ENCODE measurements around the gene PI4KA.
"Not testable (repeated sequence)": the region's sequence is repeated elsewhere in the genome, so short reads cannot be mapped to it uniquely, and the experiment has no call there.

The PI4KA gene

DNA sequence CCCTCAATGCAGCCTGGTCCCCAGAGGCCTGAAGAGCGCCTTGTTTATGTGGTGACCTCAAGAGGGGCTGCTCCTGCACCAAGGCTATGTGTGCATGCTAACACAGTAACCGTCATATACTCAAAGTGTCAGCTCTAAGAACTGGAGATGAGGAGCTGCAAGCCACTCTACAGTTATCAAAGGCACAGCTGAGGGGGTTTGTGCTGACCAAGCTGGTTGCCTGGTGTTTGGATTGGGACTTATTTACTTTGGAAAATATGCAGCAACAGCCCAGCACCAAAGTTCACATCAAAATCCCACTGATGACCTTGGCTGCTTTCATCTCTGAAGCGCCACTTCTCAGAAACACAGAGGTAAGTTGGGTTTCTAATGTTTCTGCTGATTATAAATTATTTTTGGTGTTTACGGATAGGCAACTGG is 84.8 kb downstream of the PI4KA start, which contains the start of gene SERPIND1:
Gene SERPIND1, plus strand, starts transcription at position 321 of the 420 bp plus-strand sequence. CDS start 5,200 bp downstream, outside the sequence.
- no peak for DNase-seq

DNA sequence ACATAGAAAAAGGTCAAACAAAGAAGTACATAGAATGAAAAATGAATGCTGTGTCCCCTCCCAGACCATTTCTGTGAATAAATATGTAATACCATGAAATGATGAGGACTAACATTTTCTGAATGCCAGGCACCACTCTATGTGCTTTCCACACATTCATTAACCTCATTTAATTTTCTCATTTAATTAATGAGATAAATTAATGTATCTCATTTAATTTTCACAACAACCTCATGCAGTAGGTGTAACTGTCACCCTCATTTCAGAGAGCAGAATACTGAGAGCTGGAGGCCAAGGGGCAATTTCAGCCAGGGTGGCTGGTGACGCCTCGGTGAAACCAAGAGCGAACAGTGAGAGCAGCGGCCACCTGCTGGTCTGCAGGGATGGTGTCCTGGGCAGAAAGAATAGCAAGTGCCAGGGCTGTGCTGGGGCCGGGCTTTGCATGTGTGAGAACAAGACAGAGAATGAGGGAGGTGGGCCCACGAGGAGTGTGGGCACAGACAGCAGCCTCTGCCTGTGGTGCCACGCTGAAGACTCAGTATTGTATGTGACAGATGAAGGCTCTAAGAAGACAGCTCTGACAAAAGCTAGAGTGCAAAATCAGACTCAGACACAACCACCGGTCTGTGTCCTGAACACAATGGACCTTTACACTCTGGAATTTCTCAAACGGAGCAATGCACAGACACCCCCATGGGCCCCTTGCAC is 86.5 kb downstream of the PI4KA start:
- DNase-seq, result no peak

DNA sequence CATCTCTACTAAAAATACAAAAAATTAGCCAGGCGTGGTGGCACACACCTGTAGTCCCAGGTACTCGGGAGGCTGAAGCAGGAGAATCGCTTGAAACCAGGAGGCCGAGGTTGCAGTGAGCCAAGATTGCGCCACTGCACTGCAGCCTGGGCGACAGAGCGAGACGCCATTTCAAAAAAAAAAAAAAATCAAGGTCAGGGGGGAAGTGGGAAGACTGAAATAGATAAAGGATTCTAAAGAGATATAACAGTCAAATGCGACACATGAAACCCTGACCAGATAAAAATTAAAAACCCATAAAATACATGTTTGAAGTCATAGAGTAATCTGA is 89.2 kb downstream of the PI4KA start:
- DNase-seq, result not testable (repeated sequence)

DNA sequence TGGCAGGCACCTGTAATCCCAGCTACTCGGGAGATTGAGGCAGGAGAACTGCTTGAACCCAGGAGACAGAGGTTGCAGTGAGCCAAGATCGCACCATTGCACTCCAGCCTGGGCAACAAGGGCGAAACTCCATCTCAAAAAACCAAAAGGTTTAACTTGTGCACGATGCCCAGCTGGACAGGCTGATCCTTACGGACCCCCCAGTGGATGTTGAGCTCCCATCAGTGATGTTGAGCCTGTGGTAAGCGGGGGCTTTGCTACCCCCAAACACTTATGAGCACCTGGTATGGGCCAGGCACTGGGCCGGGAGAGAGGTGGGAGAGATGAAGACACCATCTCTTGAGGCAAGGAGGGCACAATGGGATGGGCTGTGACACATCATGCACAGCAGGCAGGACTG is 92.1 kb downstream of the PI4KA start:
- DNase-seq, result no peak

DNA sequence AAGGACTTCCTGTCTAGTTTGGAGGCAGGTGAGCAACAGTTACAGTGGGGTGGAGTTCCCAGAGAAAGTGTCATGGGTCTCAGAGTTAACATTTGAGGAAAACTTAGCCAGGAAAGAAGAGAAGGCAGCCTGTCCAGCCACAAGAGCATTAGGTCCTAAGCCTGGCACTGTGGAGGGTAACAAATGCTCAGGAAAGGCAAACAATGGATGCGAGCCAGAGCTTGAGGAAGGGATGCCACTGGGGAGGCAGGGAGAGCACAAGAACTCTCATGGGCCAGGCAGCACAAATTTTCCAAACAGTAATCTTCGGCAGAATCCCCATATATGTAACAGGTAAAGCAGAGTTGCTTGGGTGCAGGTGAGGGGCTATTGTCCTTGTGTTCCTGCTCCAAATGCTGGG is 92.7 kb downstream of the PI4KA start:
- no peak for DNase-seq

DNA sequence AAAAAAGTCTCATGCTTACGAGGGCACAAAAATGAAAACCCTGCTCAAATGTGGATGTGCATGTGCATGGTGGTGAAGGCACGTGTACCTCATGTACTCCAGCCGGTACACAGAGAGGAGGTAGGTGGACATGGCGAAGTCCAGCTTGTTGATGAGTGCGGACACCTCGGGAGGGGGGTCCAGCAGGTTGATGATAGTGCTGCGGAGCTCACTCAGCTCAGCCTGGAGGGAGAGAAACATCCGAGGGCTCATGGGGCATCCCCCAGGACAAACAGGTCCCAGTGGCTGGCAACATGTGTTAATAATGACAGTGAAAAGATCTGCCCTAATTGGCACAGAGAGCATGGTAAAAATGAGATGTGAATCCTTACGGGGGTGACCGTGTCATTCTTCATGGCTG is 93.9 kb downstream of the PI4KA start:
- DNase-seq, result no peak

DNA sequence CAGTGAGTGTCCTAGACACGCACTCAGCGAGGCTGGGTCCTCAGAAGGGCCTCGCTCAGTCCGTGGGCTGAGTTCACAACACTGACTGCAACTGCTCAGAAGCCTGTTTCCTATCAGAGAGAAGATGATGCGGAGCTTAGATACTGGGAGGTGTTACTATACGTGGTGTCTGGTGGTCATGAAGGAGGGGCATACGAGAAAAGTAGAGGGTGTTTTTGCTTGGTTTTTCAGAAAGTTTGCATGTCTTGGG is 94.2 kb downstream of the PI4KA start:
- no peak for DNase-seq

DNA sequence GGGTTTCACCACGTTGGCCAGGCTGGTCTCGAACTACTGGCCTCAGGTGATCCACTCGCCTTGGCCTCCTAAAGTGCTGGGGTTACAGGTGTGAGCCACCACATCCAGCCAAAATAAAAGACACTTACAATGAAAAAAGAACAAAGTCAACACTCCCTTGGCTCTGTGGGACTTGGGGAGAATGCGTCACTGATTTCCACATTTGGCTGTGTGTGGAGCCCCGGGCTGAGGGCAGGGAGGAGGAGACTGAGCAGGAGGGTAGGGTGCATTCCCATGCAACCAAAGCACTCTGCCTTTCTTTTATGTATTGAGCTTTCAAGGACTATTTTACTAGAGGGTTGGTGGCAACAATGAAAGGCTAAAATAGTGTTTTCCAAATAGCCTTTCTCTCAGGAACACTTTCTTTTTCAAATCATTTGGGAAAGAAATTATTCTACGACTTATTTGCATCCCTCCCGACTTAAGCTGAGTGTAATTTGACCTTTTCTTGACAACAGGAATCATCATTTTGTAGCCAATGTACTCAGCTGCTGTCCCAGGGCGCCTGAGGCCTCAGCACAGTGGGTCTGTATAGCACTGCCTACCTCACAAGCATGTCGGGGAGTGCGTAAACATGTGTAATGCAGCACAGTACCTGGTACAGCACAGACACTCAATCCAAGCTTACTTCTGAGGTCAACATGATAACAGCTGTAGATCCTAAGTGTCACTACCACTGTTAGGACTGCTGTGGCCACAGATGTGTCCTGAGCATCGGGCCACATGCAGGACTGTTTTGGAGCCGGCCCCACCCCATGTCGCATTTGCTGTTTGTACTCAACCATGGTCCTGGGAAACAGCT is 94.8 kb downstream of the PI4KA start:
- DNase-seq, result no peak

DNA sequence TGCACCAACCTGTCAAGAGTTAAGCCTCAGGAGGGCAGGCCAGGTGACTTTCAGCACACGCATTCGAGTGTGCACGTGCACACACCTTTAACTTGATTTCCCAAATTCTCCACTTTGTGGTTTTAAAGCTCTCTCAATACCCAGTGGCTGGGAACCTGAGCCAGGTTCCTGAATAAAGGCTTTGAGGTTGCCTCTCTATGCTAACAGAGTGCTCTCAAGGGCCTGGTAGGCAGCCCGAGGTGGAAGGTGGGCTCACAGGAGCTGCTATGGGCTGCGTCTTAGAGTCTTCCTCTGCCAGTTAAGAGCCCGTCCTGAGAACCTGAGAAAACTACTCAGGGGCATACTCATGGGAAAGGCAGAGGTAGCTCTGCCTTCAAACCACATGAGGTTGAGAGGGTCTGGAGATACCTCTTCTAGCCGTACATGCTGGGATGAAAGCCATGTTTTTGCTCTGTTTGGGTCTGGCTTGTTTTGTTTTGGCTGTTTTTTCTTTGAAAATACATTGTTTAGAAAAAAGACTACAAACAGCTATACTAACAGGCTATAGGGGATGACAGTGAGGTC is 96.3 kb downstream of the PI4KA start:
- DNase-seq, result no peak

DNA sequence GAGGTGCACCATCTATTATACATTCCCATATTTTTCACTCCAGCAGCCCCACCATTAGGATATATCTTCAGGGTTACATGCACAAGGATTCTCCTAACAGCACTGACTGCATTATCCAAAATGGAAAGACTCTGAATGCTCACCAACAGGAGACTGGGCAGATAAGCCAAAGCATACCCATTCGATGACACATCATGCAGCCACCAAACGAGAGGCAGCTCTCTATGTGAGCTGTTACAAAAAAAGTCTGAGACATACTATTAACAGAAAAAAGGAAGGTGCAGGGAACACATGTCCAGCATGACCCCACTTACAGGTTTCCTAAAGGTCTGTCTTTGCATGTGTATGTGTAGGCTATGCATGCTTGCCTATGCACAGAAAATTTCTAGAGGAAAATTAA is 97.1 kb downstream of the PI4KA start:
- DNase-seq, result no peak

DNA sequence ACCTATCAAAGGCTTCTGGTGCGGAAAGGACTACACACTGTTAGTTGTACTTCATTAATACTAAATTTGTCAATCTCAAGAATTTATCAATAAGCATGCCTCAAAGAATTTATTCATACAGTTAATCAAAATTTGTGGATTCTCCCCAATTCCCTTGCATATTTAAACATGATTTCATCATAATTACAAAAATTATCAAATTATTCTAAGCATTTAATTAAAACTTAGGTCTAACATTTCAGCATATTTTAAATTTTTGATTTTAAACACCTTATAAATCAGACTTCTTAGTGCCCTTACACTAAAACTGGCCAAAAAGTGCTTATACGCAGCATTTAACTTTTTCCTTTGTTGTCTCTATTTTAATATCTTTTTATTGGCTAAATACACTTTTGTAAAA is 98.5 kb downstream of the PI4KA start:
- DNase-seq, result no peak

DNA sequence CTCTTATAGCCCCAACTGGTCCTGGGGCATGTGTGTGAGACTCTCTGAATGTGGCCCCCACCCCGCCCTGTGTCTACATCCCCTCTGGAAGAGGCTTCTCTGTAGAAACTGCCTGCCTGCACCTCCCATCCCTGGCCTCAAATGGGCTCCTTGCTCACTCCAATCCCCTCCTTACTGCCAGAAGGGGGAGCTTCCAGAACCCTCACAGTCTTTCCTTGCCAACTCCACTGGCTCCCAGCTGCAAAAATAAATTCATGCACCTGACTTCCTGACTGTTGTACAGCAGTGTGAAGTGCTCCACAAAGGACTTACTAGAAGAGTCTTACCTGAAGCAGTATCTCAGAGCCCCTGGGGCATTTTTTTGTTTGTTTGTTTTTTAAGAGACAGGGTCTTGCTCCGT is 99.9 kb downstream of the PI4KA start:
- DNase-seq, result no peak

DNA sequence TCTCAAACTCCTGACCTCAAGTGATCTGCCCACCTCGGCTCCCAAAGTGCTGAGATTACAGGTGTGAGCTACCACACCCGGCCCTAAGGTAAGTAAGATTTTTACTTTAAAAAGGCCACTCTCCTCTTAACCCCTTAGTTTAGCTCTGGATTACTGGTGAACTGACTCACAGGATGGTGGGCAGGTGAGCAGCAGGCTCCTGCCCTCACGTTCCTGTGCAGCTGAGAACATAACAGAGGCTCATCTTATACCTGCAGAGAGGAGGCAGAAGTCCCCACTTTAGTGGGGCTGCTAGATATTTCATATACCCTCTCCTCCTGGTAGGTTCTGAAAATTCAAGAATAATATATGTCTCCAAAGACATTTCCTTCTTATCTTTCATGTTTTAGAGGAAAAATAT is 101.8 kb downstream of the PI4KA start:
- no peak for DNase-seq

DNA sequence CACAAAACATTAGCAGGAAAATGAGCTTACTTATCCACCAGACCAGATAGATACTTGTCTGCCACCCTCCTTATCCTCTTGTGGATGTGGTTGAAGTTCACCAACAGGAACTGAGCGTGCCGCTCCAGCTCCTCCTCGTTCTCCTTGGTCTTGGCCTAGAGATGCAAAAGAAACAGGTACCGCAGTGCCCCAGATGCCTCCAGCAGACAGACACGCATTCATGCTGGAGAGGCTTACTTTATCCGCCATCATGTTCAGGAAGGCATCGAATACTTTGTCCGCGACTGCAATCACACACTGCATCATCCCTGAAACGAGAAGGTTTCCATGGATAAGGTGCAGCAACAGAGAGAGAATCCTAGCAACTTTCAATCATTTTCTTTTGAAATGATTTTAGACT is 105.7 kb downstream of the PI4KA start:
- DNase-seq, result no peak

DNA sequence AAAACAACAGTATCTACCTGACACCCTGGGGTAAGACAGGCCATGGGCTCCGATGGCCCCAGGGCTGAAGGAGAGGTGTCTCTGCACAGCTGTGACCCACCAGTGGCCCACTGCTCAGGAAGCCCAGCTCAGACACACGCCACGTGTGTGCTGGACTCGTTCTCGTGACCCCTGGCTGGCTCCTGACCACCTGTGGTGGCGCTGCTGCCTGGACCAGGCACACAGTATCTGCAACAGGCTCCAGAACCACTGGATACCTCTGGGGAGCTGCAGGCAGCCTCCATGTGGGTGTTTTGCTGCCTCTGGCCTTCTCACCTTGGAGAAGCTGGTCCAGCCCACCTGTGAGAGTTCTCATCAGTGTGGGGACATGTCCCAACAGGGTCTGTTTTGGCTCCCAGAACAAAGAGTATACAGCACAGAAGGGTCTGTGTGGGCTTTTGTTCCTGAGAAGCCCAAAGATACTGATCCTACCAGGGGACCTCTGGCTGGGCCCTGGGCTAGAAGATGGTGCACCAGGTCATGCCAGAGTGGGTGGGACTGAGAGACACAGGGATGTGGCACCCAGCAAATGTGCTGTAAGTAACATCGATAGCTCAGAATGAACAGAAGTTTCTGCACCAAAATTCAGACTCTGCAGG is 106.4 kb downstream of the PI4KA start:
- no peak for DNase-seq

DNA sequence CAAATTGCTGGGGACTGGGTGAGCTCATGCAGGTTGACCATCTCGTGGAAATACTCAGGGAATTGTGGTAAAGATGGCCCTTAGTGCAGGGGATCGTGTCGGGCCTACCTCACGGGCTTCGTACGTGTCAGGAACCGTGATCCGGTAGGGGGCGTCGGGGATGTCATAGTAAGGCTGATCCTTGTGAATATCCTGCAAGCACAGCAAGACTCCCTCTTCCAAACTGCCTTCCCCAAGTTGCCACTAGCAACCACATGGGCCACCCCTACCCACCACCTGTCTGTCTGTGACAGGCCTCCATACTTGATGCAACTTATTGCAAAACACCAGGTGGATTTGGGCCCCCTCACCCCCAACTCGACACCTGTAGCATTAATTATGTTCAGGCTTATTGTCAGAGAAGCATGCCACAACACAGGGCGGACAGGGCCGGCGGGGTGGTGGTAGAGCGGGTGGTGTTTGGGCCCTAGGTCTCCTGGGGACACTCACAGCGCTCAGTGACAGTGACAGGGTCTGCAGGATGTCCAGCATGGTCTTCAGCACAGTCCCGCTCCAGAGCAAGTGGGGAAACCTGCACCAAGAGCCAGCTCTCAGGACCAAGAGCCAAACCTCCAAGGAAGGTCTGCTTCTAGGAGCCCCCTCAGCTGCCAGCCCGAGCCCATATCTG is 107.3 kb downstream of the PI4KA start:
- DNase-seq, result no peak

DNA sequence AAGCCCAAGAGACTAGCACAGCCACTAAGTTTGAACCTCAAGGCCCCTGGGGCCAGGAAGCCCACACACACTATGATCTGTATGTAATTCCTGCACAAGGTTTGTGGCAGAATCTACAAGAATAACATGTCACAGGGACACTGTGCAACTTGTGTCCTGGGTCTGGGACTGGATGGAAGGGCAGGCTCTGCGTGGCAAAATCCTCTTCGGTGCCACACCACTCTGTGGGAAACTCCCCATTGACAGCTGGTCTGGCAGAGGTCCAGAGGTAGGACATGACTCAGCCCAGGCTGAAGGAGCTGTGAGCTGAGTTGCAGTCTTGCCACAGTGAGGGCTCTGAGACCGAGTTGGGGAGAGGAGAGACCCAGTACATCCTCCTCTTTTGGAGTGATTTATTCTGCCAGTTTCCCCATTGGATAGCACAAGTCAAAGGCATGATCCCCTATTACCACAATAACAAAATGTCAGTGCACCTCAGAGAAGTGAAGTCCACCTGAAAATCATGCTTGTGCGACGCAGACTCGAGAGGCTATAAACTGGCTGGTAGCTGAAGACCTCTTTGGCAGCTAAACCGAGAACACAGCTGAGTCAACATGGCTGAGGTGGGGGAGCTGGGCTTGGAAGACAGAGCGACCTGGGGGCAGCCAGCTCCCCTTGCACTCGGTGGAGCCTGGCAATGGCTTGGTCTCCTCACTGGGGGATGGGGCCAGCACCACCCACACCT is 108.0 kb downstream of the PI4KA start:
- DNase-seq, result no peak

DNA sequence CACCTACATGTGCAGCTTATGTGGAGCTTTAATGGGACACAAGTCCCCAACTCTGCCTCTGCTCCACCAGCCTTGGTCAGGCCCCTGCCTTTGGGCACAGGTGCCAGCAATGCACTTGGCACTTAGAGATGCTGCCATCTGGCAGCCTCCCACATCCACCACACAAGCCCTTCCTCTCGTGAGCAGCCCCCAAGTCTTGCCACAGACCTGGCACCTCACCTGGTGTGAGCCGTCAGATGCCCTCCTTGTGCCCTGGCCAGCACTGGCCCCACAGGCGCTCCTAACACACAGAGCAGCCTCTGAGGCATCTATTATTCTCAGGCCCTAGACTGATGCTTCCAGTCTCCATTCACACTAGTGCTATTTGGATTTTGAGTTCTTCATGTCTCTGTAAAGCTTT is 109.2 kb downstream of the PI4KA start:
- DNase-seq, result no peak

DNA sequence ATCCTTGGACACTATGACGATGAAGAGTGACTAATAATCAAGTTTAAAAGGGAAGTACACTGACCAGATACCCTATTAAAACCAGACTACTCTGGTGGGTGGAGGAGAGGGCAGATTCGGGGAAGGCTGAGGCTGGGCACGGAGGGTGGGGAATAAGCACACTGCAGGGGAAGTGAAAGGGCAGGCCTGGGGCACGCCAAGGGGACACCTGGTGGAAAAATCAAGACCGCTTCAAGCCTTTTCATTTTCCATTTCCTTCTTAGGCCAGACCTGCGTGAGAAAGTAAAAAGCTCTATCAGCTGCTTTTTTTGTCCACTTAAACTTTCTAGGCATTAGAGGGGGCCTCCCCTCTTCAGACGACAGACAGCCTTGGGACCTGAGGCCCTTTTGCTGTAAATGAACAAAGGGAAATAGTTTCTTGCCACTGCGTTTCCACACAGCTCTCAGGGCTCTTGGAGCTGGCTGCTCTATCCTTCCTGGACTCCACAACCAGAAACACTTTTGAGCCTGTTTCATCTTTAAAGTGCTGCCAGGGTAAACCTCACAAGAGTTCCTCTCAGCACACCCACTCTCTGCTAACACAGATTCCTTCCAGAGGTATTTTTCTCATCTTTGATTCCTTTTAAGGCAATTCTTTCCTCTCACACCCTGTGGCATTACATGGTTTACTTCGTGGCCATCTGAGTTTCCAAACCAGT is 109.7 kb downstream of the PI4KA start:
- no peak for DNase-seq

DNA sequence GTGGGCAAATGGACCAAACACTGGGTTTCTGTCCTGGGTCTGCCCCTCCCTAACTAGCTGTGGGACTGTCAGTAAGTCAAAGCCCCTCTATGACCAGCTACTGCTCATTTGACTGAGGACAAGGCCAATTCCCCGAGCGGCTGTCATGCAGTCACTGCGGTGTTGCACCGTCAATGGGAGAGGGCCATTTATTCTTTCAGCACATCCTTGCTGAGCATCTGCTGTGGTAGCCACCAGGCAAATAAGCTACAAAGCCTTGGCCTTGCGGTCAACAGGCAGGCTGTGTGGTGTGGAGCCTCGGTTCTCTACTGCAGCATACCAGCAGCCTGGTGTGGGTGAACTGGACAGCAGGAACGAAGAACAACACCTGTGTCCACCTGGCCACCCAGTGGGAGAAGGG is 110.5 kb downstream of the PI4KA start:
- no peak for DNase-seq

DNA sequence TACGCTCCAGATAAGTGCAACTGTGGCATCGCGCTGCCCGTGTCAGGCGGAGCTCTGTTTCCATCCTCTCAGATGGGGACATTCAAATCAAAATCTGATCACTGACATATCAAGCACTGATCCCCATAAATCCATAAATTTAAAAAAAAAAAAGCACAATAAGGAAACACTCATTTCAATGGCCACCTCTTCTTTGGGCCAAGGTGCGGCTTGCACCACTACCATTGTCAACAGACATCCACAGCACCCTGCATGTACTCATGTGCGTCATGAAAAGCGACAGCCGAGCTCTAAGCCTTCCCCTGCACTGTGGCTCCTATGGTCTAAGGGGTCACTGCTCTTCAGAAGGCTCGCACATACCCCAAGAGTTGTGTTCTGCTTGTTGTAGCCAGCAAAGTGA is 111.4 kb downstream of the PI4KA start:
- DNase-seq, result no peak

Measured in NCI-H2081 treated with DMSO at 0.1 percent for 48 hours (cell line).